Small intestine (tissue), 7 donors: Measurements from ENCODE around the gene AGTPBP1. TPM values are rescaled to one million over a fixed set of nuclear protein-coding genes. Genes with fewer than 3 reads are reported as not detected.
"Not testable (repeated sequence)": the region's sequence is repeated elsewhere in the genome, so short reads cannot be mapped to it uniquely, and the experiment has no call there.

Source experiments
- DNase-seq, 2 donors: peaks; one replicate each; pipeline versions ENCODE4 v3.0.0 to v3.0.0-alpha.2; 2013
- FAIRE-seq: peaks from 2 replicates; lab custom pipeline; 2012; peaks lifted over from hg19 to GRCh38; lab: Jason Lieb, UNC
- H3K27ac ChIP-seq, 3 donors: one replicate each; pipeline ENCODE4 v1.5.1; 2013; ENCODE audit warnings: low read length in 2 of 3, mild to moderate bottlenecking in 2 of 3, control low read depth in 1 of 3, inconsistent platforms in 1 of 3, low read depth in 1 of 3, moderate library complexity in 1 of 3
- H3K27me3 ChIP-seq, 3 donors: one replicate each; pipeline ENCODE4 v1.6.1; 2013; ENCODE audit warnings: low read length in 3 of 3, inconsistent platforms in 1 of 3; ENCODE audit not compliant: control insufficient read depth in 3 of 3, insufficient read depth in 3 of 3
- H3K36me3 ChIP-seq, 3 donors: one replicate each; pipeline ENCODE4 v1.6.1; 2013; ENCODE audit warnings: low read length in 3 of 3, inconsistent platforms in 1 of 3, low read depth in 1 of 3, mild to moderate bottlenecking in 1 of 3, moderate library complexity in 1 of 3; ENCODE audit not compliant: control insufficient read depth in 3 of 3, insufficient read depth in 2 of 3
- H3K4me1 ChIP-seq, 3 donors: one replicate each; pipeline ENCODE4 v1.6.1; 2013; ENCODE audit warnings: low read length in 2 of 3, inconsistent platforms in 1 of 3, low read depth in 1 of 3, mild to moderate bottlenecking in 1 of 3, moderate library complexity in 1 of 3; ENCODE audit not compliant: control insufficient read depth in 3 of 3, insufficient read depth in 2 of 3
- H3K4me3 ChIP-seq, 3 donors: one replicate each; pipeline ENCODE4 v1.5.1; 2013; ENCODE audit warnings: low read length in 3 of 3, control low read depth in 1 of 3, inconsistent platforms in 1 of 3, low read depth in 1 of 3, mild to moderate bottlenecking in 1 of 3, moderate library complexity in 1 of 3
- H3K9me3 ChIP-seq, 2 donors: one replicate each; pipeline ENCODE4 v1.6.1; 2013; ENCODE audit warnings: low read depth in 1 of 2, low read length in 1 of 2; ENCODE audit not compliant: control insufficient read depth in 2 of 2, insufficient read depth in 1 of 2
- WGBS, 3 donors: extraction: QIAGEN DNeasy Blood & Tissue Kit; methylation state at CpG; one replicate each; pipeline ENCODE4 v1.1.7; 2013; 5-methylcytosine and 5-hydroxymethylcytosine counted together
- polyA plus RNA-seq, 4 donors: library from polyadenylated mRNA; stranded (reverse) in 3 of 4; unstranded in 1 of 4; fragments of 200-250 nt in 3 of 4; fragments of 120-200 nt in 1 of 4; gene quantifications; one replicate each; pipeline versions ENCODE4 v1.2.1 to v1.2.3, GENCODE V29; 2013
- donor health status: healthy with polysubstance abuse.
- donor health status: control.
- donor health status: control.
- donor health status: Bipolar disorder and iron deficiency.
- donor health status: healthy.

The AGTPBP1 gene
- polyA plus RNA-seq, 4 donors = 2.7 to 10.4 (median 4.1) TPM

- Histone ChIP-seq H3K27me3 (no peaks in the 10 kb centered on the region), H3K4me3 (no peak overlapping the region), H3K36me3 (no peaks in the 10 kb centered on the region), H3K9me3 (peaks cover 0 to 2% of the 10 kb centered on the region in 2 donors), H3K4me1 (no peaks in the 10 kb centered on the region), H3K27ac (no peak overlapping the region)
- DNase-seq (no peak), FAIRE-seq (no peak)
Observed at GRCh38 chr9:85729882-85730281, 11.9 kb downstream of the AGTPBP1 start.

GRCh38 chr9:85727500-85727899 is 14.3 kb downstream of the AGTPBP1 start:
- Histone ChIP-seq H3K27me3 (no peaks in the 10 kb centered on the region), H3K4me3 (no peak overlapping the region), H3K36me3 (peaks cover 0 to 9% (median 0%) of the 10 kb centered on the region in 3 donors), H3K27ac (no peak overlapping the region), H3K9me3 (no peaks in the 10 kb centered on the region), H3K4me1 (no peaks in the 10 kb centered on the region)
- WGBS, 3 donors = 68 to 81% (median 72%) methylated on average over 2 of the region's 2 CpGs
- no peak for FAIRE-seq
- no peak for DNase-seq

- no peak for FAIRE-seq
- no peak for DNase-seq
- H3K4me1 ChIP-seq = no peaks in the 10 kb centered on the region
- no peaks in the 10 kb centered on the region for H3K27me3 ChIP-seq
- H3K36me3 ChIP-seq = peaks cover 0 to 9% (median 0%) of the 10 kb centered on the region in 3 donors
- no peak overlapping the region for H3K4me3 ChIP-seq
- no peak overlapping the region for H3K27ac ChIP-seq
- 89 to 94% (median 93%) methylated on average over 4 of the region's 4 CpGs for WGBS, 3 donors
- H3K9me3 ChIP-seq = no peaks in the 10 kb centered on the region
Observed at GRCh38 chr9:85726737-85727136, 15.0 kb downstream of the AGTPBP1 start.

DNA sequence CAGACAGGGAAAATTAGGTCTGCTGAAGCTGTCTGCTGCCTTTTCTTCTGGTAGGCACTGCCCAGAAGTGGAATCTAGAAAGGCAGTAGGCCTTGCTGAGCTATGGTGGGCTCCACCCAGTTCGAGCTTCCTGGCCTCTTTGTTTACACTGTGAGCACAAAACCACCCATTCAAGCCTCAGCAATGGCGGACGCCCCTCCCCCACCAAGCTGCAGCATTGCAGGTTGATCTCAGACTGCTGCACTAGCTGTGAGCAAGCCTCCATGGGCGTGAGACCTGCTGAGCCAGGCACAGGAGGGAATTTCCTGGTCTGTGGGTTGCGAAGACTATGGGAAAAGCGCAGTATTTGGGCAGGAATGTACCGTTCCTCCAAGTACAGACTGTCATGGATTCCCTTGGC is 18.5 kb downstream of the AGTPBP1 start:
- H3K9me3 ChIP-seq = no peaks in the 10 kb centered on the region
- H3K4me3 ChIP-seq = no peak overlapping the region
- no peaks in the 10 kb centered on the region for H3K4me1 ChIP-seq
- FAIRE-seq (no peak), DNase-seq (no peak)
- H3K27me3 ChIP-seq = no peaks in the 10 kb centered on the region
- H3K27ac ChIP-seq = no peak overlapping the region
- 82 to 85% (median 84%) methylated on average over 7 of the region's 7 CpGs for WGBS, 3 donors
- H3K36me3 ChIP-seq = peaks cover 0 to 9% (median 0%) of the 10 kb centered on the region in 3 donors

- DNase-seq, H3K9me3 ChIP-seq, H3K4me1 ChIP-seq, H3K4me3 ChIP-seq, H3K27me3 ChIP-seq, FAIRE-seq, H3K36me3 ChIP-seq, H3K27ac ChIP-seq: not testable (repeated sequence)
Observed at GRCh38 chr9:85719411-85719810, 22.3 kb downstream of the AGTPBP1 start.

GRCh38 chr9:85717818-85718217 is 23.9 kb downstream of the AGTPBP1 start:
- not testable (repeated sequence) for FAIRE-seq, H3K9me3 ChIP-seq, H3K4me3 ChIP-seq, H3K4me1 ChIP-seq, H3K27ac ChIP-seq, H3K36me3 ChIP-seq, DNase-seq, H3K27me3 ChIP-seq
- 91 to 98% (median 97%) methylated on average over 4 of the region's 4 CpGs for WGBS, 3 donors

DNA sequence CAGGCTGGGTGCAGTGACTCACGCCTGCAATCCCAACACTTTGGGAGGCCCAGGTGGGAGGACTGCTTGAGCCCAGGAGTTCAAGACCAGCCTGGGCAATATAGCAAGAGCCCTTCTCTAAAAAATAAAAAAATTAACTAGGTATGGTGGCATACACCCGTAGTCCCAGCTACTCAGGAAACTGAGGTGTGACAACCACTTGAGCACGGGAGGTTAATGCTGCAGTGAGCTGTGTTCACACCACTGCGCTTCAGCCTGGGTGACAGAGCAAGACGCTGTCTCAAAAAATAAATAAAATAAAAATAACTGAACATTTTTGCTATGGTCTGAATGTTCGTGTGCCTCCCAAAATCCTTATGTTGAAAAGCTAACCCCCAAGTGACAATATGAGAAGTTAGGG is 24.5 kb downstream of the AGTPBP1 start:
- no peak overlapping the region for H3K27ac ChIP-seq
- no peaks in the 10 kb centered on the region for H3K27me3 ChIP-seq
- DNase-seq (no peak), FAIRE-seq (no peak)
- no peaks in the 10 kb centered on the region for H3K4me1 ChIP-seq
- no peak overlapping the region for H3K4me3 ChIP-seq
- WGBS, 3 donors = 94 to 97% (median 95%) methylated on average over 6 of the region's 6 CpGs
- no peaks in the 10 kb centered on the region for H3K9me3 ChIP-seq
- no peaks in the 10 kb centered on the region for H3K36me3 ChIP-seq

- DNase-seq (no peak), FAIRE-seq (no peak)
- no peak overlapping the region for H3K27ac ChIP-seq
- H3K36me3 ChIP-seq = no peaks in the 10 kb centered on the region
- no peaks in the 10 kb centered on the region for H3K4me1 ChIP-seq
- WGBS, 3 donors = 71 to 86% (median 81%) methylated on average over 5 of the region's 5 CpGs
- no peak overlapping the region for H3K4me3 ChIP-seq
- H3K27me3 ChIP-seq = no peaks in the 10 kb centered on the region
- no peaks in the 10 kb centered on the region for H3K9me3 ChIP-seq
Observed at GRCh38 chr9:85716031-85716877, 25.5 kb downstream of the AGTPBP1 start.

DNA sequence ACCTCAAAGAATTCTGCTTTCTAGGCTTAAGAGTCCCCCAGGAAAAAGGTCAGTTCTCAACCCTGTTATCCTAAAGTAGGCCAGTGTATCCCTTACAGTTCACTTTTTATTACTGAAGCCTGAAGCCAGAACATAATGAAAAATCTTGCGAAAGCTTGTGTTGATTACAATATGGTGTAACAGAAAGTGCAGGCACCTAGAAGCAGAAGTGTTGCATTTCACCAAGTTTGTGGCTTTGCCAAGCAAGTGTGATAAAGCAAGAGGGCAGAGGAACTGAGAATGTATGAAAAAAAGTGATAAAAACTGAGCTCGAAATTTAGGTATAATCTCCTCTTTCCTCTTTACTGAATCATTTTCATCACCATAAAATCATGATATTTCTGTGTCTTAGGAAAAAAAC is 26.2 kb downstream of the AGTPBP1 start:
- no peaks in the 10 kb centered on the region for H3K36me3 ChIP-seq
- no peaks in the 10 kb centered on the region for H3K4me1 ChIP-seq
- H3K9me3 ChIP-seq = no peaks in the 10 kb centered on the region
- WGBS, 3 donors = 64 to 68% (median 67%) methylated on average over 2 of the region's 2 CpGs
- FAIRE-seq (no peak), DNase-seq (no peak)
- no peaks in the 10 kb centered on the region for H3K27me3 ChIP-seq
- no peak overlapping the region for H3K4me3 ChIP-seq
- H3K27ac ChIP-seq = no peak overlapping the region
